Stimulated activated naive CD8-positive, alpha-beta T cell treated with anti-CD3 and anti-CD28 coated beads, Interleukin-15, Interleukin-2, amounts not matched to agents 100 U/mL and 50 U/mL, for 24 hours (primary cell): ENCODE results near the gene IQSEC1.
A peak's percentile ranks its signal among the peaks of the same experiment; 100 is the strongest.

Source experiments
- ATAC-seq: fragments of 150-1000 bp; cut with Tn5 transposase; one replicate; pipeline ENCODE4 v1.10.0; 2021
- DNase-seq: peaks from one replicate; pipeline ENCODE4 v3.0.0; 2021

The IQSEC1 gene

GRCh38 chr3:12954180-12954579 is 119.0 kb downstream of the IQSEC1 start:
- ATAC-seq (no peak), DNase-seq (no peak)

- DNase-seq (no peak), ATAC-seq (no peak)
Observed at GRCh38 chr3:12953201-12953995, 119.8 kb downstream of the IQSEC1 start.

GRCh38 chr3:12952343-12953200 is 120.7 kb downstream of the IQSEC1 start:
- ATAC-seq (no peak), DNase-seq (no peak)

GRCh38 chr3:12948891-12949711 is 124.1 kb downstream of the IQSEC1 start:
- peak; percentile 90 for ATAC-seq
- peak; percentile 61 for DNase-seq

GRCh38 chr3:12948371-12948770 is 124.9 kb downstream of the IQSEC1 start:
- no peak for DNase-seq

GRCh38 chr3:12947504-12948369 is 125.5 kb downstream of the IQSEC1 start:
- DNase-seq, result no peak
- no peak for ATAC-seq

More at GRCh38 chr3:12948371-12948770, 124.9 kb downstream of the IQSEC1 start:
- ATAC-seq, result no peak

- no peak for DNase-seq
- no peak for ATAC-seq
Observed at GRCh38 chr3:12946649-12947316, 126.4 kb downstream of the IQSEC1 start.

GRCh38 chr3:12946251-12946648 is 127.0 kb downstream of the IQSEC1 start:
- DNase-seq (no peak), ATAC-seq (no peak)

- no peak for DNase-seq
Observed at GRCh38 chr3:12944849-12945248, 128.4 kb downstream of the IQSEC1 start.

GRCh38 chr3:12944413-12944812 is 128.8 kb downstream of the IQSEC1 start:
- ATAC-seq (no peak), DNase-seq (no peak)

More at GRCh38 chr3:12944849-12945248, 128.4 kb downstream of the IQSEC1 start:
- no peak for ATAC-seq

GRCh38 chr3:12943124-12944021 is 129.9 kb downstream of the IQSEC1 start:
- DNase-seq (no peak), ATAC-seq (no peak)

- DNase-seq (no peak), ATAC-seq (peak; percentile 4)
Observed at GRCh38 chr3:12941495-12942023, 131.7 kb downstream of the IQSEC1 start.

- DNase-seq (no peak), ATAC-seq (no peak)
Observed at GRCh38 chr3:12940854-12941253, 132.4 kb downstream of the IQSEC1 start.

GRCh38 chr3:12939137-12939536 is 134.1 kb downstream of the IQSEC1 start:
- no peak for DNase-seq
- no peak for ATAC-seq

GRCh38 chr3:12938258-12938711 is 134.9 kb downstream of the IQSEC1 start:
- no peak for DNase-seq
- no peak for ATAC-seq

GRCh38 chr3:12935861-12936830 is 137.1 kb downstream of the IQSEC1 start:
- ATAC-seq (no peak), DNase-seq (no peak)

- ATAC-seq (no peak), DNase-seq (no peak)
Observed at GRCh38 chr3:12935023-12935860, 138.0 kb downstream of the IQSEC1 start.
